ENCODE results near the gene CAMTA1. TPM values are rescaled to one million over a fixed set of nuclear protein-coding genes. Genes with fewer than 3 reads are reported as not detected.
"Not testable (repeated sequence)": the region's sequence is repeated elsewhere in the genome, so short reads cannot be mapped to it uniquely, and the experiment has no call there.

The CAMTA1 gene
- total RNA-seq, 2 experiments from 2014 or later, result 45.5 to 45.6 TPM

- H3K27me3 Mint-ChIP-seq, result peaks cover 2% of the 10 kb centered on the region
- POLR2A ChIA-PET, result no interaction called here
- no peaks in the 10 kb centered on the region for H3K36me3 Mint-ChIP-seq
- H3K9me3 Mint-ChIP-seq, result no peaks in the 10 kb centered on the region
- no peak overlapping the region for H3K4me3 Mint-ChIP-seq
- ATAC-seq (ENCODE audit: low read depth), result no peak
- no peaks in the 10 kb centered on the region for H3K4me1 Mint-ChIP-seq
- H3K27ac Mint-ChIP-seq, result no peak overlapping the region
- DNase-seq, result no peak
Measured at GRCh38 chr1:7375781-7376660, 590.8 kb downstream of the CAMTA1 start.

GRCh38 chr1:7376676-7377075 is 591.4 kb downstream of the CAMTA1 start:
- H3K4me1 Mint-ChIP-seq, result no peaks in the 10 kb centered on the region
- no peaks in the 10 kb centered on the region for H3K9me3 Mint-ChIP-seq
- DNase-seq (no peak), ATAC-seq (ENCODE audit: low read depth) (no peak)
- POLR2A ChIA-PET, result no interaction called here
- peaks cover 2% of the 10 kb centered on the region for H3K27me3 Mint-ChIP-seq
- no peak overlapping the region for H3K27ac Mint-ChIP-seq
- H3K36me3 Mint-ChIP-seq, result no peaks in the 10 kb centered on the region
- H3K4me3 Mint-ChIP-seq, result no peak overlapping the region

GRCh38 chr1:7378346-7379130 is 593.3 kb downstream of the CAMTA1 start:
- Mint-ChIP-seq H3K4me3 (no peak overlapping the region), H3K4me1 (no peaks in the 10 kb centered on the region), H3K27me3 (peaks cover 2% of the 10 kb centered on the region), H3K9me3 (no peaks in the 10 kb centered on the region), H3K27ac (no peak overlapping the region), H3K36me3 (no peaks in the 10 kb centered on the region)
- ATAC-seq (ENCODE audit: low read depth), result no peak
- POLR2A ChIA-PET, result no interaction called here
- no peak for DNase-seq

- Mint-ChIP-seq H3K9me3 (no peaks in the 10 kb centered on the region), H3K4me1 (no peaks in the 10 kb centered on the region), H3K4me3 (no peak overlapping the region), H3K27ac (no peak overlapping the region), H3K36me3 (no peaks in the 10 kb centered on the region), H3K27me3 (peaks cover 2% of the 10 kb centered on the region)
- POLR2A ChIA-PET, result no interaction called here
- no peak for DNase-seq
- ATAC-seq (ENCODE audit: low read depth), result no peak
Measured at GRCh38 chr1:7379441-7379971, 594.3 kb downstream of the CAMTA1 start.

GRCh38 chr1:7380068-7380467 is 594.8 kb downstream of the CAMTA1 start:
- H3K27me3 Mint-ChIP-seq; H3K4me3 Mint-ChIP-seq; H3K9me3 Mint-ChIP-seq; H3K4me1 Mint-ChIP-seq; ATAC-seq (ENCODE audit: low read depth); DNase-seq; H3K36me3 Mint-ChIP-seq; H3K27ac Mint-ChIP-seq; POLR2A ChIA-PET: not testable (repeated sequence)

GRCh38 chr1:7380712-7381111 is 595.5 kb downstream of the CAMTA1 start:
- ATAC-seq (ENCODE audit: low read depth) (no peak), DNase-seq (no peak)
- no peaks in the 10 kb centered on the region for H3K9me3 Mint-ChIP-seq
- H3K4me1 Mint-ChIP-seq, result no peaks in the 10 kb centered on the region
- no peak overlapping the region for H3K4me3 Mint-ChIP-seq
- POLR2A ChIA-PET, result no interaction called here
- H3K27ac Mint-ChIP-seq, result no peak overlapping the region
- H3K36me3 Mint-ChIP-seq, result no peaks in the 10 kb centered on the region
- H3K27me3 Mint-ChIP-seq, result peaks cover 2% of the 10 kb centered on the region

- POLR2A ChIA-PET; DNase-seq; ATAC-seq (ENCODE audit: low read depth); H3K36me3 Mint-ChIP-seq; H3K27me3 Mint-ChIP-seq; H3K9me3 Mint-ChIP-seq; H3K4me1 Mint-ChIP-seq; H3K27ac Mint-ChIP-seq; H3K4me3 Mint-ChIP-seq: not testable (repeated sequence)
Measured at GRCh38 chr1:7381729-7382128, 596.5 kb downstream of the CAMTA1 start.

GRCh38 chr1:7382971-7383370 is 597.7 kb downstream of the CAMTA1 start:
- H3K9me3 Mint-ChIP-seq, result no peaks in the 10 kb centered on the region
- no peak for DNase-seq
- ATAC-seq (ENCODE audit: low read depth), result no peak
- H3K27me3 Mint-ChIP-seq, result peaks cover 2% of the 10 kb centered on the region
- POLR2A ChIA-PET, result no interaction called here
- no peaks in the 10 kb centered on the region for H3K4me1 Mint-ChIP-seq
- H3K36me3 Mint-ChIP-seq, result no peaks in the 10 kb centered on the region
- H3K27ac Mint-ChIP-seq, result no peak overlapping the region
- H3K4me3 Mint-ChIP-seq, result no peak overlapping the region

GRCh38 chr1:7383671-7384520 is 598.6 kb downstream of the CAMTA1 start:
- H3K36me3 Mint-ChIP-seq, result no peaks in the 10 kb centered on the region
- no peaks in the 10 kb centered on the region for H3K9me3 Mint-ChIP-seq
- DNase-seq (no peak), ATAC-seq (ENCODE audit: low read depth) (no peak)
- POLR2A ChIA-PET, result no interaction called here
- H3K27me3 Mint-ChIP-seq, result peaks cover 2% of the 10 kb centered on the region
- no peaks in the 10 kb centered on the region for H3K4me1 Mint-ChIP-seq
- H3K27ac Mint-ChIP-seq, result no peak overlapping the region
- H3K4me3 Mint-ChIP-seq, result no peak overlapping the region

GRCh38 chr1:7384679-7385078 is 599.4 kb downstream of the CAMTA1 start:
- POLR2A ChIA-PET, result no interaction called here
- no peaks in the 10 kb centered on the region for H3K4me1 Mint-ChIP-seq
- H3K4me3 Mint-ChIP-seq, result no peak overlapping the region
- no peaks in the 10 kb centered on the region for H3K9me3 Mint-ChIP-seq
- DNase-seq (no peak), ATAC-seq (ENCODE audit: low read depth) (no peak)
- no peak overlapping the region for H3K27ac Mint-ChIP-seq
- H3K36me3 Mint-ChIP-seq, result no peaks in the 10 kb centered on the region
- H3K27me3 Mint-ChIP-seq, result peaks cover under 1% of the 10 kb centered on the region

GRCh38 chr1:7385471-7386225 is 600.4 kb downstream of the CAMTA1 start:
- H3K36me3 Mint-ChIP-seq, result no peaks in the 10 kb centered on the region
- no peaks in the 10 kb centered on the region for H3K9me3 Mint-ChIP-seq
- no peak for DNase-seq
- no peak for ATAC-seq (ENCODE audit: low read depth)
- POLR2A ChIA-PET, result no interaction called here
- H3K4me3 Mint-ChIP-seq, result no peak overlapping the region
- H3K27ac Mint-ChIP-seq, result no peak overlapping the region
- H3K27me3 Mint-ChIP-seq, result no peaks in the 10 kb centered on the region
- H3K4me1 Mint-ChIP-seq, result no peaks in the 10 kb centered on the region

GRCh38 chr1:7386226-7387052 is 601.2 kb downstream of the CAMTA1 start:
- DNase-seq (no peak), ATAC-seq (ENCODE audit: low read depth) (no peak)

More at GRCh38 chr1:7386226-7387052, 601.2 kb downstream of the CAMTA1 start:
- H3K27ac Mint-ChIP-seq, result no peak overlapping the region
- no peaks in the 10 kb centered on the region for H3K27me3 Mint-ChIP-seq
- no peaks in the 10 kb centered on the region for H3K36me3 Mint-ChIP-seq
- H3K4me3 Mint-ChIP-seq, result no peak overlapping the region
- POLR2A ChIA-PET, result no interaction called here
- H3K4me1 Mint-ChIP-seq, result no peaks in the 10 kb centered on the region
- H3K9me3 Mint-ChIP-seq, result no peaks in the 10 kb centered on the region
